GM12875 (cell line): ENCODE results near the gene DQX1.

Experiments
- H3K4me3 ChIP-seq: one replicate; pipeline ENCODE4 v1.5.1; 2011; ENCODE audit warnings: low read depth, low read length, control low read depth
- TF ChIP-seq, protein P1 (sequence below): IDR thresholded peaks from 2 replicates; pipeline ENCODE4 v1.5.1; 2011; ENCODE audit warnings: low read depth, mild to moderate bottlenecking, control low read depth, inconsistent platforms, low read length, moderate library complexity, borderline replicate concordance; ENCODE audit not compliant: insufficient read depth

Gene DQX1, protein sequence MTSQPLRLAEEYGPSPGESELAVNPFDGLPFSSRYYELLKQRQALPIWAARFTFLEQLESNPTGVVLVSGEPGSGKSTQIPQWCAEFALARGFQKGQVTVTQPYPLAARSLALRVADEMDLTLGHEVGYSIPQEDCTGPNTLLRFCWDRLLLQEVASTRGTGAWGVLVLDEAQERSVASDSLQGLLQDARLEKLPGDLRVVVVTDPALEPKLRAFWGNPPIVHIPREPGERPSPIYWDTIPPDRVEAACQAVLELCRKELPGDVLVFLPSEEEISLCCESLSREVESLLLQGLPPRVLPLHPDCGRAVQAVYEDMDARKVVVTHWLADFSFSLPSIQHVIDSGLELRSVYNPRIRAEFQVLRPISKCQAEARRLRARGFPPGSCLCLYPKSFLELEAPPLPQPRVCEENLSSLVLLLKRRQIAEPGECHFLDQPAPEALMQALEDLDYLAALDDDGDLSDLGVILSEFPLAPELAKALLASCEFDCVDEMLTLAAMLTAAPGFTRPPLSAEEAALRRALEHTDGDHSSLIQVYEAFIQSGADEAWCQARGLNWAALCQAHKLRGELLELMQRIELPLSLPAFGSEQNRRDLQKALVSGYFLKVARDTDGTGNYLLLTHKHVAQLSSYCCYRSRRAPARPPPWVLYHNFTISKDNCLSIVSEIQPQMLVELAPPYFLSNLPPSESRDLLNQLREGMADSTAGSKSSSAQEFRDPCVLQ

DNA sequence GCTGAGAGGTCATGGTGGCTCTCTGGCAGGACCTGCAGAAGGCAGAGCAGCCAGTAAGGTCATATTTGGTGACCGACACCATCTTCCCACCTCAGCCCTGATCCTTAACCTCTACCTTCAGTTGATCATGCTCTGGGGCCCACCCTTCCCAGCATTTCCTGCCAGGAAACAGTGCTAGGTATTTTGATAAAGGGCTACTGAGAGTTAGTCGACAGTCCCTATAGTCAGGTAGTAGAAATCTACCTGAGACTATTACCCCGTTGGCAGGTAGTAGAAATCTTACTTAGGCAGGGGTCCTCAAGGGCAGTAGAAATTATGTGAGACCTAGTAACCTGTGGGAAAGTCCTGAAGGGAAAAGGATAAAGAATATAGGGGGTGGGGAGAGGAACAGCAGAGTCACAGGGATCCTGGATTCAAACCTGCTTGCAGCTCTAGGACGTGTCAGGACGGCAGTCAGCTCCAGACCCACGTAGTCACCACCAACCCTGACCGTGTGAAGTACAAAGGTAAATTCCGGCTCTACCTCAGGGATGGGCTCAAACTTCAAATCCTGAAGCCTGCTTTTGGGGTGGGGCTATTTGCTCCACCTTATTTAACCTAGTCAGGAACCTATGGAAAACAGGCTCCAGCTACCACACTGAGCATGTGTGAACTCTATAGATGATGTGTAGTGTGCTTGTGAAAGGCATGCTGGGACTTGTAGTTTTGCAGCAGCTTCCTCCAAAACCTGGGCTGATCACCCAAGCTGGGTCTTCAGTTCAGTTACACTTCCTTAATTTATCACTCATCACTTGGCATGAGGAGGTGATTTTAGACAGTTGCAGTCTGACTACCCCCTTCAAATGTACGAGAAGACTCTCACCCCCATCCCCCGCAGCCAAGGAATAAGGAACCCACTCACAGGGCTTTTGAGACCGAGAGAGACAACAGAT is at the start of gene DQX1:
Gene DQX1 (minus strand): TSS at position 515 of the 932 bp plus-strand sequence. CDS start 502 bp downstream, at position 13.
- no peak within 1 kb of the TSS for H3K4me3 ChIP-seq
- TF ChIP-seq, protein P1, sequence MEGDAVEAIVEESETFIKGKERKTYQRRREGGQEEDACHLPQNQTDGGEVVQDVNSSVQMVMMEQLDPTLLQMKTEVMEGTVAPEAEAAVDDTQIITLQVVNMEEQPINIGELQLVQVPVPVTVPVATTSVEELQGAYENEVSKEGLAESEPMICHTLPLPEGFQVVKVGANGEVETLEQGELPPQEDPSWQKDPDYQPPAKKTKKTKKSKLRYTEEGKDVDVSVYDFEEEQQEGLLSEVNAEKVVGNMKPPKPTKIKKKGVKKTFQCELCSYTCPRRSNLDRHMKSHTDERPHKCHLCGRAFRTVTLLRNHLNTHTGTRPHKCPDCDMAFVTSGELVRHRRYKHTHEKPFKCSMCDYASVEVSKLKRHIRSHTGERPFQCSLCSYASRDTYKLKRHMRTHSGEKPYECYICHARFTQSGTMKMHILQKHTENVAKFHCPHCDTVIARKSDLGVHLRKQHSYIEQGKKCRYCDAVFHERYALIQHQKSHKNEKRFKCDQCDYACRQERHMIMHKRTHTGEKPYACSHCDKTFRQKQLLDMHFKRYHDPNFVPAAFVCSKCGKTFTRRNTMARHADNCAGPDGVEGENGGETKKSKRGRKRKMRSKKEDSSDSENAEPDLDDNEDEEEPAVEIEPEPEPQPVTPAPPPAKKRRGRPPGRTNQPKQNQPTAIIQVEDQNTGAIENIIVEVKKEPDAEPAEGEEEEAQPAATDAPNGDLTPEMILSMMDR, result no peak

DNA sequence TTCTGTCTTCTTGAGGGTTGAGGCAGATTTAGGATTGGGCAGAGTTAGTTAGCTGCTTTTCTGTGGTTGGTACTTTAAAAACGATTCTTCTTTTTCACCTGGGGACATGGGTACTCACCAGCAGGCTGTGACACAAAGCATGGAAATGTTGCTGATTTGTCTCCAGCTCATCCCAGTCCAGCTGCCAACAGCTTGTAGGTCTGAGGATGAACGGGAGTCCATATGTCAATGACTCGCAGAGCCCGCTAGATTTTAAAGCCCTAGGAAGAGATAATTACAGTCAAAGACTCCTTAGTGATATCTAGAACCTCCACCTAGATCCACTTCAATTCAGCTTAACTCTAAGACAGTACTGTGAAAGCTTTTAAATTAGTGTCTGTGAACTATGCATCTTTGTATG is 49.3 kb upstream of the DQX1 start:
- TF ChIP-seq, protein P1, result no peak
- no peak overlapping the region for H3K4me3 ChIP-seq

DNA sequence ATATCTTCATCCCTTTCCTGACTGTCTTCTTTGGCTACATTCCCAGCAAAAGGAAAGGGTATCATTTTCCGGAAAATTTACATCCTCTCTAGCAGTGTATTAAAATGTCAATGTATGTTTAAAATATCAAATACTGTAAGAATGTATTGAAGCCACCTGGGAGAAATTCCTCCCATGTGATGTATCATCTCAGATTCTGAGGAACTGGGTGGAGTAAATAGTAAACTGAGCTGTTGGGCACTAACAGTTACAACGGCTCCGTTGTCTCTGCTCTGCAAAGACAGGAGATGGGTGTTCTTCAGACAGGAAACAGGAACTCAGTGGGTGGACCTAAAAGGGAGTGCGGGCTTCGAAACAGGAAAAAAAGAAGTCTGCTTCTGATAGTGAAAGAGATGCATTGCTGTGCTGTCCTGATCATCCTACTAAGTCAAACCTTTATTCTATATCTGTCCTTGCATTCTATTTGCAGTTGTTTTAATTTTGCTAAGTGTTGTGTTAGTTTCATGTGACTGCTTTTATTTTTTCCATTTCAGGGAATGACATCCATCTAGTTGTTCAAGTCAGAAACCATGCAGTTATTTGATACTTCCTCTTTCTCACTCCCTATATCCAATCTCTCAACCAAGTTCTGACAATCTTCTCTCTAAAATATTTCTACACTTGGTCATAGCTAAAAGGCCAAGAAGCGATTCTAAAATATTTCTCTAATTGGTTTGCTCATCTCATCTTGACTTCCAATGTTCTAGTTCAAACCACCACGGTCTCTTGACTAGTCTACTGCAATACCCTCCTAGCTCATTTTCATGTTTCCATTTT is 47.9 kb upstream of the DQX1 start:
- TF ChIP-seq, protein P1, result no peak
- H3K4me3 ChIP-seq, result no peak overlapping the region

DNA sequence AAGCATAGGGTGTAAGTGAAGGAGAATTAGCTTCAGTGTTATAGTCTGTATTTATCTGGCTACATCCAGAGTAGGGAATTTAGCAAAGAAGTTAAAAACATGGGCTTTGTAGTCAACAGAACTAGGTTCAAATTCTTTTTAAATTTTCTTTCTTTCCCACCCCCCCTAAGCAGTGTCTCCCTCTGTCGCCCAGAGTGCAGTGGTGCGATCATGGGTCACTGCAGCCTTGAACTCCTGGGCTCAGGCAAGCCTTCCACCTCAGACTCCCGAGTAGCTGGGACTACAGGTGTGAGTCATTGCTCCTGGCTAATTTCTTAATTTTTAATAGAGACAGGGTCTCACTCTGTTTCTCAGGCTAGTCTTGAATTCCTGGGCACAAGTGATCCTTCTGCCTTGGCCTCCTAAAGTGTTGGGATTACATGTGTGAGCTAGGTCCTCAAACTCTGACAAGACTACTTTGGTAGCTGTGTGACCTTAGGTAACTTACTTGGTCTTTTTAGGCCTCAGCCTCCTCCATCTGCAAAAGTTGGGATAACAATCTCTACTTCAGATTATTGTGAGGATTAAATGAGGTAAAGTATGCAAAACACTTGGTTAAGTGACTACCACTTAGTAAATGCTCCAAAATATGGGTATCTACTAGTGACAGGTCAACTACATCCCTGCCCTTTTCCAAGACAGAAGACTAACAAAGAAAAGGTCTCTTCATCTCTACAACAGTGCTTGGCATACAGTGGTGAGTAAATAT is 46.3 kb upstream of the DQX1 start:
- TF ChIP-seq, protein P1, result peak; percentile 60
- no peak overlapping the region for H3K4me3 ChIP-seq

DNA sequence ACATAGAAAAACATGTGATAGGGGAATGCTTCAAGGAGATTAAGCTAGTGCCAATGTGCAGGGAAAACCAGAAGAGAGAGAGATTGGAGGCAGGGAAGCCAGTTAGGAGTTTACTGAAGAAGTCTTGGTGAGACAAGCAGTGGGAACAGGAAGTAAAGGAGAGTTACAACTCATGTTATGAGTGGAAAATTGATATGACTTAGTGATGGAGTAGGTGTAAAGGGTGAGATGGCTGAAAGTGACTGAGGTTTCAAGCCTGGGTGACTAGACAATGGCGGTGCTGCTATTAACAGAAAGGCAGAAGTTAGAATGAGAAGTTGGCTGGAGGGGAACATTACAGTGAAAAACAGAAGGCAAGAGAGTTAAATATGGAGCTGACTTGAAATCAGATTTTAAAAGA is 45.0 kb upstream of the DQX1 start:
- TF ChIP-seq, protein P1, result no peak
- H3K4me3 ChIP-seq, result no peak overlapping the region
